GM12891 (cell line): ENCODE results near the gene EYS.

Experiments
- POLR2A ChIP-seq: IDR thresholded peaks from 2 replicates; pipeline ENCODE4 v1.6.1; 2011; ENCODE audit warnings: low read depth, low read length, control low read depth
- POLR2AphosphoS5 ChIP-seq: IDR thresholded peaks from 2 replicates; pipeline ENCODE4 v1.6.1; 2011; ENCODE audit warnings: low read depth, low read length, control low read depth
- TAF1 ChIP-seq: IDR thresholded peaks from 2 replicates; pipeline ENCODE4 v1.6.1; 2011; ENCODE audit warnings: low read depth, low read length, control low read depth

GRCh38 chr6:63964366-63964765 lies 1742.7 kb downstream of the EYS start:
- TF ChIP-seq TAF1, result no peak
- TF ChIP-seq POLR2A, result no peak
- no peak for TF ChIP-seq POLR2AphosphoS5
